SU-DHL-6 (cell line): ENCODE results near the gene APBB2.

ENCODE experiments used
- H2AFZ ChIP-seq: fragments of 200-600 bp; sonication (generic); 2 replicates; pipeline ENCODE4 v1.6.1; 2014; ENCODE audit warnings: low read depth, mild to moderate bottlenecking, moderate library complexity, mixed read lengths, antibody characterized with exemption, low read length; ENCODE audit not compliant: severe bottlenecking
- H3F3A ChIP-seq: fragments of 200-600 bp; shearing (Covaris generic); 2 replicates; pipeline ENCODE4 v1.6.0; 2016; ENCODE audit warnings: antibody characterized with exemption, mild to moderate bottlenecking; ENCODE audit not compliant: insufficient read depth
- H3K27ac ChIP-seq: fragments of 200-600 bp; sonication (generic); 2 replicates; pipeline ENCODE4 v1.5.1; 2016; ENCODE audit warnings: low read depth, mild to moderate bottlenecking, low read length, moderate library complexity, mixed read lengths
- H3K27me3 ChIP-seq: fragments of 200-600 bp; sonication (generic), shearing (Covaris generic); 2 replicates; pipeline ENCODE4 v1.6.0; 2014; ENCODE audit warnings: mild to moderate bottlenecking, low read length
- H3K36me3 ChIP-seq: fragments of 200-600 bp; sonication (generic); 2 replicates; pipeline ENCODE4 v1.6.1; 2014; ENCODE audit warnings: mild to moderate bottlenecking, low read length, mixed read lengths
- H3K4me2 ChIP-seq: fragments of 300-600, 200-600 bp; shearing (Covaris generic), sonication (generic); 2 replicates; pipeline ENCODE4 v1.6.0; 2014; ENCODE audit warnings: low read length, low read depth, mild to moderate bottlenecking; ENCODE audit not compliant: poor library complexity, severe bottlenecking
- H3K4me3 ChIP-seq: fragments of 200-600 bp; sonication (generic); 2 replicates; pipeline ENCODE4 v1.5.1; 2014; ENCODE audit warnings: antibody characterized with exemption, low read length, mild to moderate bottlenecking, mixed read lengths; ENCODE audit not compliant: insufficient read depth, poor library complexity, severe bottlenecking
- H3K79me2 ChIP-seq: fragments of 200-600 bp; sonication (generic); 2 replicates; pipeline ENCODE4 v1.6.1; 2014; ENCODE audit warnings: mild to moderate bottlenecking, low read length, moderate library complexity; ENCODE audit not compliant: insufficient read depth
- H3K9ac ChIP-seq: fragments of 200-600 bp; sonication (generic); 2 replicates; pipeline ENCODE4 v1.7.0; 2014; ENCODE audit warnings: mild to moderate bottlenecking, low read length
- H3K9me2 ChIP-seq: fragments of 200-600 bp; sonication (generic); replicated peaks from 2 replicates; pipeline ENCODE4 v1.6.1; 2014; ENCODE audit warnings: low read length; ENCODE audit not compliant: insufficient read depth
- H3K9me3 ChIP-seq: fragments of 200-600 bp; sonication (generic); 2 replicates; pipeline ENCODE4 v1.6.1; 2014; ENCODE audit warnings: low read length, mixed read lengths; ENCODE audit not compliant: insufficient read depth
- H4K20me1 ChIP-seq: fragments of 200-600 bp; sonication (generic); 2 replicates; pipeline ENCODE4 v1.6.1; 2014; ENCODE audit warnings: low read depth, mild to moderate bottlenecking, antibody characterized with exemption, low read length, moderate library complexity, mixed read lengths
- CTCF ChIP-seq: fragments of 200-600 bp; sonication (generic); IDR thresholded peaks from one replicate; pipeline ENCODE4 v1.5.1; 2017; ENCODE audit warnings: antibody characterized with exemption, mild to moderate bottlenecking, low read length, moderate library complexity; ENCODE audit not compliant: insufficient read depth, poor library complexity, severe bottlenecking
- EZH2phosphoT487 ChIP-seq: fragments of 200-600 bp; sonication (generic), shearing (Covaris generic); conservative IDR thresholded peaks from 2 replicates; pipeline ENCODE4 v1.6.1; 2018; ENCODE audit warnings: mild to moderate bottlenecking, antibody characterized with exemption, low read length, moderate library complexity, mixed read lengths

The APBB2 gene

GRCh38 chr4:41066049-41066448, 148.3 kb downstream of the APBB2 start:
- Histone ChIP-seq H3K9me2 (no peaks in the 10 kb centered on the region), H3K79me2 (peaks cover 8% of the 10 kb centered on the region; the same call in 1 of the 2 replicates), H3F3A (no peaks in the 10 kb centered on the region)

GRCh38 chr4:41065434-41066006, 148.8 kb downstream of the APBB2 start:
- Histone ChIP-seq H3K36me3 (no peaks in the 10 kb centered on the region), H2AFZ (no peak overlapping the region), H3K4me3 (no peak overlapping the region), H3F3A (no peaks in the 10 kb centered on the region), H3K27ac (no peak overlapping the region), H3K79me2 (0 out of 2 replicates have a peak, but pooled peaks cover 5% of the 10 kb centered on the region), H3K27me3 (no peaks in the 10 kb centered on the region), H3K9me3 (no peaks in the 10 kb centered on the region), H3K9ac (no peak overlapping the region), H3K4me2 (no peak overlapping the region), H3K9me2 (no peaks in the 10 kb centered on the region), H4K20me1 (no peaks in the 10 kb centered on the region)
- TF ChIP-seq EZH2phosphoT487: no peak

More at GRCh38 chr4:41066049-41066448, 148.3 kb downstream of the APBB2 start:
- Histone ChIP-seq H3K9me3 (no peaks in the 10 kb centered on the region), H4K20me1 (no peaks in the 10 kb centered on the region), H3K9ac (no peak overlapping the region), H3K4me3 (no peak overlapping the region), H3K27ac (no peak overlapping the region), H3K4me2 (no peak overlapping the region), H3K27me3 (no peaks in the 10 kb centered on the region), H2AFZ (no peak overlapping the region), H3K36me3 (no peaks in the 10 kb centered on the region)
- TF ChIP-seq CTCF (no peak), EZH2phosphoT487 (no peak)

- Histone ChIP-seq H3K4me2 (no peak overlapping the region), H3K36me3 (no peaks in the 10 kb centered on the region), H3K79me2 (0 out of 2 replicates have a peak, but pooled peaks cover 10% of the 10 kb centered on the region), H4K20me1 (no peaks in the 10 kb centered on the region), H2AFZ (no peak overlapping the region), H3K9ac (no peak overlapping the region), H3K9me2 (no peaks in the 10 kb centered on the region), H3K27me3 (no peaks in the 10 kb centered on the region), H3F3A (no peaks in the 10 kb centered on the region), H3K27ac (no peak overlapping the region), H3K9me3 (no peaks in the 10 kb centered on the region), H3K4me3 (no peak overlapping the region)
- TF ChIP-seq CTCF (no peak), EZH2phosphoT487 (no peak)
Observed at GRCh38 chr4:41064953-41065352, 149.4 kb downstream of the APBB2 start.

GRCh38 chr4:41061482-41062185, 152.7 kb downstream of the APBB2 start:
- no peak overlapping the region for H3K27ac ChIP-seq
- H3K4me2 ChIP-seq: no peak overlapping the region
- H3K9me3 ChIP-seq: no peaks in the 10 kb centered on the region
- no peak overlapping the region for H3K4me3 ChIP-seq
- no peaks in the 10 kb centered on the region for H3K27me3 ChIP-seq
- H3F3A ChIP-seq: no peaks in the 10 kb centered on the region
- H2AFZ ChIP-seq: no peak overlapping the region
- TF ChIP-seq CTCF (no peak), EZH2phosphoT487 (no peak)
- no peaks in the 10 kb centered on the region for H3K36me3 ChIP-seq
- H3K79me2 ChIP-seq: 0 out of 2 replicates have a peak, but pooled peaks cover 9% of the 10 kb centered on the region
- H3K9ac ChIP-seq: no peak overlapping the region
- H4K20me1 ChIP-seq: no peaks in the 10 kb centered on the region
- H3K9me2 ChIP-seq: no peaks in the 10 kb centered on the region
